ENCODE measurements around the gene AVPI1. TPM values are rescaled to one million over a fixed set of nuclear protein-coding genes. Genes with fewer than 3 reads are reported as not detected.

The AVPI1 gene
- total and polyA plus RNA-seq, 10 of the 15 experiments (the other 5 are each of a cell fraction or from before 2014, with no cell fraction given): 0.08 to 1.4 (median 0.84) TPM

DNA sequence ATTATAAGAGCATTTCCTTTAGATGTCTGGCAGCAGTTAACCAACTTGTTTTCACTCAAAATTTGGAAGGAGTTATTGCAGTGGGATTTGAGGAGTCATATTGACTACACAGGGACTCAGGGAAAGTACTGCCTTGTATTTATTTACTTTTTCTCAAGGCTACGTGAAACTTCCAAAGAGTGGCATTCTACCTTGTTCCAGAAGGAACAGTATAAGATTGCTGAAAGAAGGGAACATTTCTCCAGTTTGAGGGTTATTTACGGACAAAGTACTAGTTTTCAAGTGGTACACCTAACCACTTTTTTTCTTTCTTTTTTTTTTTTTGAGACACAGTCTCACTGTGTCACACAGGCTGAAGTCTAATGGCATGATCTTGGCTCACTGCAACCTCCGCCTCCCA, 58.8 kb downstream of the AVPI1 start:
- Histone ChIP-seq H4K20me1 (ENCODE audit: control insufficient read depth, insufficient read depth) (no peaks in the 10 kb centered on the region), H3K9ac (ENCODE audit: control insufficient read depth, insufficient read depth, low read length) (no peak overlapping the region), H3K4me2 (ENCODE audit: control insufficient read depth, insufficient read depth) (no peak overlapping the region), H3K36me3 (ENCODE audit: control insufficient read depth in 2 of 2, insufficient read depth in 2 of 2, low read length in 1 of 2) (no peaks in the 10 kb centered on the region), H3K4me1 (ENCODE audit: control insufficient read depth, insufficient read depth, low read length) (no peaks in the 10 kb centered on the region), H3K79me2 (ENCODE audit: control insufficient read depth, insufficient read depth, low read length) (no peaks in the 10 kb centered on the region), H3K27ac (ENCODE audit: control insufficient read depth, insufficient read depth) (no peak overlapping the region), H3K9me3 (replicated peaks; ENCODE audit: control insufficient read depth, insufficient read depth, low read length) (no peaks in the 10 kb centered on the region), H3K4me3 (no peak overlapping the region), H2AFZ (ENCODE audit: control insufficient read depth, low read depth, low read length) (no peak overlapping the region), H3K27me3 (replicated peaks in 1 of 2; ENCODE audit: control insufficient read depth in 2 of 2, insufficient read depth in 2 of 2, low read length in 1 of 2) (no peaks in the 10 kb centered on the region)
- in situ Hi-C loops (cut with MboI): no loop called here
- no TSS peak for BruUV-seq (replicated peaks)
- 91% methylated on average over 3 of the region's 3 CpGs for WGBS (ENCODE audit: insufficient coverage, insufficient replicate concordance, low lambda C conversion rate, missing lambda C conversion rate)
- ChIA-PET CTCF (no interaction called here), SMC1A (ENCODE audit: uncharacterized antibody, unreplicated experiment) (no interaction called here), POLR2A (no interaction called here), RAD21 (ENCODE audit: unreplicated experiment) (no interaction called here)
- DNase-seq (ENCODE audit: low read depth, low spot score) (no peak), ATAC-seq (no peak), FAIRE-seq (no peak)
- intact Hi-C loops (cut with micrococcal nuclease; ENCODE audit: unreplicated experiment): no loop called here
- no peak for TF ChIP-seq RBBP5 (conservative IDR thresholded peaks at IDR 0.05)
- TF ChIP-seq, protein P1, sequence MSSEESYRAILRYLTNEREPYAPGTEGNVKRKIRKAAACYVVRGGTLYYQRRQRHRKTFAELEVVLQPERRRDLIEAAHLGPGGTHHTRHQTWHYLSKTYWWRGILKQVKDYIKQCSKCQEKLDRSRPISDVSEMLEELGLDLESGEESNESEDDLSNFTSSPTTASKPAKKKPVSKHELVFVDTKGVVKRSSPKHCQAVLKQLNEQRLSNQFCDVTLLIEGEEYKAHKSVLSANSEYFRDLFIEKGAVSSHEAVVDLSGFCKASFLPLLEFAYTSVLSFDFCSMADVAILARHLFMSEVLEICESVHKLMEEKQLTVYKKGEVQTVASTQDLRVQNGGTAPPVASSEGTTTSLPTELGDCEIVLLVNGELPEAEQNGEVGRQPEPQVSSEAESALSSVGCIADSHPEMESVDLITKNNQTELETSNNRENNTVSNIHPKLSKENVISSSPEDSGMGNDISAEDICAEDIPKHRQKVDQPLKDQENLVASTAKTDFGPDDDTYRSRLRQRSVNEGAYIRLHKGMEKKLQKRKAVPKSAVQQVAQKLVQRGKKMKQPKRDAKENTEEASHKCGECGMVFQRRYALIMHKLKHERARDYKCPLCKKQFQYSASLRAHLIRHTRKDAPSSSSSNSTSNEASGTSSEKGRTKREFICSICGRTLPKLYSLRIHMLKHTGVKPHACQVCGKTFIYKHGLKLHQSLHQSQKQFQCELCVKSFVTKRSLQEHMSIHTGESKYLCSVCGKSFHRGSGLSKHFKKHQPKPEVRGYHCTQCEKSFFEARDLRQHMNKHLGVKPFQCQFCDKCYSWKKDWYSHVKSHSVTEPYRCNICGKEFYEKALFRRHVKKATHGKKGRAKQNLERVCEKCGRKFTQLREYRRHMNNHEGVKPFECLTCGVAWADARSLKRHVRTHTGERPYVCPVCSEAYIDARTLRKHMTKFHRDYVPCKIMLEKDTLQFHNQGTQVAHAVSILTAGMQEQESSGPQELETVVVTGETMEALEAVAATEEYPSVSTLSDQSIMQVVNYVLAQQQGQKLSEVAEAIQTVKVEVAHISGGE (CRISPR knock-in tag; IDR thresholded peaks at IDR 0.05): no peak
- no peak for TF ChIP-seq SMARCA5 (IDR thresholded peaks at IDR 0.05)
- no peak for TF ChIP-seq CREM (IDR thresholded peaks at IDR 0.05; ENCODE audit: low read depth)
- TF ChIP-seq MEF2B (IDR thresholded peaks at IDR 0.05; ENCODE audit: partially characterized antibody, poor library complexity, severe bottlenecking): no peak
- no peak for TF ChIP-seq PAX5 (IDR thresholded peaks at IDR 0.05; ENCODE audit: borderline replicate concordance, low read depth, low read length)
- no peak for TF ChIP-seq EED (IDR thresholded peaks at IDR 0.05; ENCODE audit: low read depth)
- TF ChIP-seq IKZF2 (IDR thresholded peaks at IDR 0.05): no peak
- TF ChIP-seq CREB1 (IDR thresholded peaks at IDR 0.05; ENCODE audit: low read depth): no peak
- no peak for TF ChIP-seq DPF2 (IDR thresholded peaks at IDR 0.05)
- no peak for TF ChIP-seq TCF7 (IDR thresholded peaks at IDR 0.05; ENCODE audit: borderline replicate concordance)
- TF ChIP-seq KAT2A (conservative IDR thresholded peaks at IDR 0.05; ENCODE audit: control insufficient read depth, low read depth, low read length): no peak
- no peak for TF ChIP-seq HDAC2 (IDR thresholded peaks at IDR 0.05)
- no peak for TF ChIP-seq USF1 (IDR thresholded peaks at IDR 0.05; ENCODE audit: borderline replicate concordance, extremely low read length, insufficient read depth, low read depth, low read length)
- TF ChIP-seq CHD2 (IDR thresholded peaks at IDR 0.05; ENCODE audit: borderline replicate concordance, low read depth, low read length): no peak
- TF ChIP-seq CBFB (IDR thresholded peaks at IDR 0.05; ENCODE audit: low read depth): no peak
- TF ChIP-seq NRF1 (conservative IDR thresholded peaks at IDR 0.05; ENCODE audit: low read depth, low read length): no peak
- TF ChIP-seq, protein P2, sequence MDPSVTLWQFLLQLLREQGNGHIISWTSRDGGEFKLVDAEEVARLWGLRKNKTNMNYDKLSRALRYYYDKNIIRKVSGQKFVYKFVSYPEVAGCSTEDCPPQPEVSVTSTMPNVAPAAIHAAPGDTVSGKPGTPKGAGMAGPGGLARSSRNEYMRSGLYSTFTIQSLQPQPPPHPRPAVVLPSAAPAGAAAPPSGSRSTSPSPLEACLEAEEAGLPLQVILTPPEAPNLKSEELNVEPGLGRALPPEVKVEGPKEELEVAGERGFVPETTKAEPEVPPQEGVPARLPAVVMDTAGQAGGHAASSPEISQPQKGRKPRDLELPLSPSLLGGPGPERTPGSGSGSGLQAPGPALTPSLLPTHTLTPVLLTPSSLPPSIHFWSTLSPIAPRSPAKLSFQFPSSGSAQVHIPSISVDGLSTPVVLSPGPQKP (IDR thresholded peaks at IDR 0.05; ENCODE audit: low read depth, low read length): no peak
- no peak for TF ChIP-seq CHD4 (IDR thresholded peaks at IDR 0.05)
- no peak for TF ChIP-seq EP300 (IDR thresholded peaks at IDR 0.05; ENCODE audit: borderline replicate concordance in 1 of 2, control insufficient read depth in 1 of 2, low read depth in 2 of 2, low read length in 2 of 2)
